Measurements from ENCODE around the gene RAMACL.
"Not testable (repeated sequence)": the region's sequence is repeated elsewhere in the genome, so short reads cannot be mapped to it uniquely, and the experiment has no call there.

RAMACL gene

GRCh38 chr6:166552600-166552999, 33.9 kb downstream of the RAMACL start:
- no peak for DNase-seq

- DNase-seq = no peak
Measured at GRCh38 chr6:166551754-166552495, 34.6 kb downstream of the RAMACL start.

DNA sequence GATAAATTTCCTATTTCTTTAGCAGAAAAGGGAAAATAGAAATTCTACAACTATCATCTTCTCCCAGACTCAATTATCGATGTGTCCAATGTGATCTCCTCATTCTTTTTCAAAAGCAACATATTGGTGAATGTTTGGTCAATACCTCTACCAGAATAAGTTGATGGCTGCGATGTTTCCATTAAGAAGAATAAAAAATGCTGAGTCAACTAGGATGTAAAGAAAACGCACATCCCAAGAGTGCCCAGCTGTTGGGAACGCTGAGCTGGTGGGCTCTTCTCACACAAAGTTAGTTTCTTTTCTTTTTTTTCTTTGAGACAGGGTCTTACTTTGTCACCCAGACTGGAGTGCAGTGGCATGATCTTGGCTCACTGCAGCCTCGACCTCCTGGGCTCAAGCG, 39.8 kb downstream of the RAMACL start:
- no peak for DNase-seq

DNA sequence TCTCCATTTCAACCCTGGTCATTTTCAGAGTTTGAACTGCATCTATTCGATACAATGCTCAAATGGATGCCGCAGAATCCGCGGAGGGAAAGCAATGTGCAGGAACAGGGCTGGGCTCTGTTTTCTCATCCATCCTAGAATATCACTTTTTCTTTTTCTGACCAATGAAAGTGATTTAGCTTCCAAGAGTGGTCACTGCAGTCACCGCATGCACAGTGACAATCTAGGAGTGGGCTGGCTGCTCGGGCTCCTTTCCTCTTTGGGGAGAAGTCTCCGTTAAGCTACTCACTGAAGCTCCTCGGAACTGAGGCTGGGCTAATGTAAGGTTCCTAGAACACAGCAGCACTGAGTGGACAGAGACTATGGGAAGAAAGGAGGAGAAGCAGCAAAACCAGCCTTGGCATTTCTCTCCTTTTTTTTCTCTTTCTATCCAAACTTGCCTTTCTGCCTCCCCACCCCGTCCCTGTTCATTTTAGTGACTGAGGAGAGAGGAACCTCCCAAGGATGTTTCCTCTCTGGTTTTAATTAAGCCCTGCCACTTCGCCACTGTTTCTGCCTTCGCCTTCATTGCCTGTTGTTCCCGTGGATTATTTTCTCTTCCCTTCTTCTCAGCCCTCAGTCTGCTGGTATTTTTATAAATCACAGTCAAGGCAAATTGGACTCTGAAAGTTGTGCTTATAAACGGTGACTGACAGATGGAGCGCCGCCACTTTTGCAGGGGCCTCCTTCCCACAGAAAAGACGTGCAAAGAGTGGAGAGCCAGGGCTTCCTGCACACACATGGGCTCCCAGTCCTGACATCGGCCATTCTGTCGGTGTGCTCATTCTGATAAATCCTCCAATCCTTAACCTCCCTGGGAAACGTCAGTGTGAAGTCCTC, 41.1 kb downstream of the RAMACL start:
- DNase-seq = no peak

DNA sequence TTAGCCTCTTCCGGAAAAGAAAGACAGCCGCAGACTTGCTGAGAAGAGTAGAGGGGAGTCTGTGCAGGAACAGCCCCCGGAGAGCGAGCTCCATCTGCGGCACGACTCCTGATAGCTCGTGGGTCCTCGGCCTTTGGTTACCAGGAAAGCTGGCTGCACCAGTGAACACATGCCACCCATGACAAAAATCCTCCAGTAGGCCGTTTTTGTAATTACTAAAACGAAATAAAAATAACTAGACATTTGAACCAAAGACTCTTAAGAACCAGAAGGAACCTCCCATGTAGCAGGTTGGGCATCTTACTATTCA, 42.2 kb downstream of the RAMACL start:
- DNase-seq = no peak

GRCh38 chr6:166543603-166544295, 42.7 kb downstream of the RAMACL start:
- DNase-seq = no peak

DNA sequence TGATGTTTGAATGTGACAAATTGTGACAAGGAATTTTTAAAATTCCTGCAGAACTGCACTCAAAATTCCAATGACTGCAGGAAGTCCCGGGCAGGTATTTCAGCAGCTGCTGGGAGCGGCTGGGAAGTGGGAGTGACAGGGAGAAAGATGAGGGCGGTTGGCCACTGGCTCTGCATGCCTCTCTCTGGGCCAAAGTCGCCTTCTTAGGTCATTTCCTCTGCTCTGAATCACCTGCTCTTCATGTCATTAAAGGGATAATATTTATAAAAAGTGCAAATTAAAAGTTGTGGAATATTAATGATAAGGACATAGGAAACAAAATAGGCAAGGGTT, 43.9 kb downstream of the RAMACL start:
- no peak for DNase-seq

DNA sequence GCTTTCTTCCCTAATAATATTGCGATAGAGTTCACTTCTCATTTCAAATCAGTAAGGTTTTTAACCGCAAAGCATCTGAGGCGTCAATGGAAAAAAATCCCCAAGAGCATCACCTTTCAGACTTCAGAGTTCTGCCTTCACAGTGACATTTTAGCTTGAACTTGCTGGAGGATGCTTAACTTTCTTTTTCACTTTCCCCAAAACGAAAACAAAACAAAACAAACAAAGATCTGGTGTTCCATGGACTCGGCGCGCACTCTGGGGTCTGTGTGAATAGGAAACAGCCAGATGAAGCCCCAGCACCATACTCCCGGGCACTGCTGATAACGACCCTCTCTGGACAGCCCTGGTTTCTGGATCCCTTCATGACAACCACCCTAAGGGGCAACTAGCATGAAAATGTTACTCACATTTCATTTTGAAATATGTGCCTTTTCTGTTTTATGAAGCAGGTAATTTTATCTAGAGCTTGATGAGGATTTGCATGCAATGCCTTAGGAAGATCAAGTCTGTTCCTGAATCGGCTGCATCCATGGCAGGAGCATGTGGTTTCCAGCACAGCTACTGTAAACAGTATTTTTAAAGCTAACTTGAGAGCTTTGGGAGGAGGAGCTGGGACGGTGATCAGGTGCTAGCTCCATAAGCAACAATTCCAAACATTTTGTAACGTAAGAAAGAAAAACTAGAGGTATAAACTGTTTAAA, 44.5 kb downstream of the RAMACL start:
- DNase-seq = peak; percentile 20

DNA sequence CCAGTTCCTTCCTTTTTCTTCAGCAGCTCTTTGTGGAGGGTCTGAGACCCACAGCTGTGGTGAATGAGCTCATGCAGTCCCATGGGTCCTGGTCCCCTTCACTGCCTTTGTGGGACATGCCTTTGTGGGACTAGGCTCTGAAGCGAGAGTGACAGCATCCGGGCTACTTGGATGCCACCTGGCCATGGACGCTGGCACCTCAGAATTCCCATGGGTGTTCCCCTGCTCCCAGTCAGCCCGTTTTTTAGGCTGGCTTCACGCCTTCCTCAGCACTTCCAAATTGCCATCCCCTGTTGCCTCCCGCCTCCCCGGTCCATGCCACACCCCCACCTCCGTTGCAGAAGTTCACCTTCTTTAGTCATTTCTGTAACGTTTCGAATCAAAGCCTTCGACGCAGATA, 45.1 kb downstream of the RAMACL start:
- no peak for DNase-seq

- DNase-seq = peak; percentile 67
Measured at GRCh38 chr6:166540631-166541331, 45.7 kb downstream of the RAMACL start.

DNA sequence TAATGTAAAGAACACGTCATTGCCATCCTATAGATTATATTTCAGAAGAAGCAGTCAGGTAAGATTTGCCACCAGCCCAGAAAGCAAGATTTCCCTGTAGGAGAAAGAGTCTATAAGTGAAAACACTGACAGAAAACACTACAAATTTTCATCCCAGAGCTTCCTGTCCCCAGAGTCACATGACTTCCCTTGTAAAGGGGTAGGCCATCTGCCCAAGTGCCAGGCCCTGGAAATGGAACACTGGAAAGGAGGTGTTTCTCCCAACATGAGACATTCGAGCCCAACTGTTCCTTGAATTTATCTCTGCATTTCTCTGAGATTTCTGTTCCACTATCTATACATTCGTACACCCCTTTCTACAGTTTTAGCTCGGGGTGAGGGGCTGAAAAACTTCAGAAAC, 46.9 kb downstream of the RAMACL start:
- DNase-seq = no peak

GRCh38 chr6:166539011-166539385, 47.5 kb downstream of the RAMACL start:
- not testable (repeated sequence) for DNase-seq

DNA sequence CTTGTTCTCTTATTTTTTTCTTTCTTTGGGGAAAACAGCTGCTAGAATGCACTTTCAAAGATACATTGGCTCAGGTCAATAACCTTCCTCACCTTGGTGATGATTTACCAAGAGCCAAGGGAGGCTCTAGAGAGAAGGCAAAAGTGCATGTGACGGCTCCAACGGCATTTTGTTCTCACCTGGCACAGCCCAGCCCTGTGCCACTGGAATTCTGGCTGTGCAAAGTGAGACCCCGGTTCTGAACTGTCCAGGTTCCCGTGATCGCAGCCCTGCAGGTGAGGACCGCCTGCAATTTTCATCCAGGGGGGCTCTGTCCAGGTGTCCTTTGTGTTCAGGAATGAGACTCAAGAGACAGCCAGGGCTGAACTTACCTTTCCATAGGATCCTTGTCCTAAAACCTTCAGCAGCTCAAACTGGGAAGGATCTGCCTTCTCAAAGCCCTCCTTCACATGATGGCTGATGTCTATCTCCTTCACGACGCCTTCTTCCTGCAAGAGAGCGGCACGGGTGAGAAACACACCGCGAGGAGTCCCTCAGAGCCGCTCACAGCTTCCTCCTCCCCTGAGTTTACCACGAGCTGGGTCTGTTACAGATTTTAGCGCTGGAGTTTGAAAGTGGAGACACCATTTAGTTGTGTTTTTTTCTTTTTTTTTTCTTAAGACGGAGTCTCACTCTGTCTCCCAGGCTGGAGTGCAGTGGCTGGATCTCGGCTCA, 48.0 kb downstream of the RAMACL start:
- no peak for DNase-seq

- no peak for DNase-seq
Measured at GRCh38 chr6:166534658-166535406, 51.6 kb downstream of the RAMACL start.

DNA sequence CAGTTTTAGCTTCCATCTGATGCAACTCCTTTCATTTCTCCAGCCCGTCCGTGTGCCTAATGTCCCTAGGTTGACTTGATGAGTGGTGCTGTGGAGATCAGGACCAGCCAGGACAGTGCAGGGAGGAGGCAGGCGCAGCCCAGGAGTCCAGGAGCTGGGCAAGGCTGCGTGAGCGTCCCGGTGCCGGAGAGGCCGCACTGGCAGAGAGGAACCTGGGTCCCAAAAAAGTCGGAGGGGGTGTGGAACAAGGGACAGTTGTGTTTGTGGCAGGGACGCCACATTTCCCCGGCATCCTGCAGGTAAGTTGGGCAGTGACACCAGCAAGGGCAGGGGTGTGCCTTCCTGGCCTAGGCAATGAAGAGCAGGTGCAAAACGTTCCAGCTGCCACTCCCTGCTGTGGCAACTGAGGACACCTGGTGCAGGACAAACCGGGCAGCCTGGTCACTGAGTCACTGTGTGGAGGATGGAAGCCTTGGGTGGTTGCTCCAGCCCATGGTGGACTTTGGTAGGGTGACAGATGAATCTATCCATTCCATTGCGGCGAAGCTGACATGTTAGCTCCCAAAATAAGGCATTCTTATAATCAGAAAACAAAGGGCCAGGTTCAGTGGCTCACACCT, 53.2 kb downstream of the RAMACL start:
- DNase-seq = no peak

All from suppressor macrophage treated with lipopolysaccharide for 4 hours (primary cell).